Left ventricle myocardium inferior (tissue), 1 donor: ENCODE data around the gene CCK. TPM values are rescaled to one million over a fixed set of nuclear protein-coding genes. Genes with fewer than 3 reads are reported as not detected.

Experiments
- DNase-seq: peaks from one replicate; pipeline ENCODE4 v3.0.0-alpha.2; 2020
- H3K27ac ChIP-seq: fragments of 200-600 bp; replicated peaks from 2 replicates; pipeline ENCODE4 v1.8.0; 2021
- H3K27me3 ChIP-seq: fragments of 200-600 bp; 2 replicates; pipeline ENCODE4 v1.8.0; 2021; ENCODE audit warnings: low read depth
- H3K36me3 ChIP-seq: fragments of 200-600 bp; 2 replicates; pipeline ENCODE4 v1.8.0; 2021
- H3K4me1 ChIP-seq: fragments of 200-600 bp; 2 replicates; pipeline ENCODE4 v1.8.0; 2021
- H3K4me3 ChIP-seq: fragments of 200-600 bp; 2 replicates; pipeline ENCODE4 v1.8.0; 2021; ENCODE audit warnings: mild to moderate bottlenecking, moderate library complexity
- H3K9me3 ChIP-seq: fragments of 200-600 bp; replicated peaks from 2 replicates; pipeline ENCODE4 v1.8.0; 2021
- CTCF ChIP-seq: fragments of 200-600 bp; IDR thresholded peaks from 2 replicates; pipeline ENCODE4 v1.8.0; 2021; ENCODE audit warnings: antibody characterized with exemption, mild to moderate bottlenecking, borderline replicate concordance
- intact Hi-C: fragments of 100-400 bp; cut with micrococcal nuclease; formaldehyde crosslinking; loops from one replicate; pipeline ENCODE4 v1.11.0; 2022
- total RNA-seq: library from RNA; stranded (reverse); fragmentation: NEBNext Ultra II Directional; extraction: Animal tissue kit (Norgen Biotek cat#: 25700); gene quantifications from one replicate; pipeline ENCODE4 v1.2.1, GENCODE V29; 2021
- donor health status: DM: no; HTN: yes; CAD: no; lungs with severe emphysema.

Gene CCK
- total RNA-seq, 1 donor from 2014 or later: not detected

DNA sequence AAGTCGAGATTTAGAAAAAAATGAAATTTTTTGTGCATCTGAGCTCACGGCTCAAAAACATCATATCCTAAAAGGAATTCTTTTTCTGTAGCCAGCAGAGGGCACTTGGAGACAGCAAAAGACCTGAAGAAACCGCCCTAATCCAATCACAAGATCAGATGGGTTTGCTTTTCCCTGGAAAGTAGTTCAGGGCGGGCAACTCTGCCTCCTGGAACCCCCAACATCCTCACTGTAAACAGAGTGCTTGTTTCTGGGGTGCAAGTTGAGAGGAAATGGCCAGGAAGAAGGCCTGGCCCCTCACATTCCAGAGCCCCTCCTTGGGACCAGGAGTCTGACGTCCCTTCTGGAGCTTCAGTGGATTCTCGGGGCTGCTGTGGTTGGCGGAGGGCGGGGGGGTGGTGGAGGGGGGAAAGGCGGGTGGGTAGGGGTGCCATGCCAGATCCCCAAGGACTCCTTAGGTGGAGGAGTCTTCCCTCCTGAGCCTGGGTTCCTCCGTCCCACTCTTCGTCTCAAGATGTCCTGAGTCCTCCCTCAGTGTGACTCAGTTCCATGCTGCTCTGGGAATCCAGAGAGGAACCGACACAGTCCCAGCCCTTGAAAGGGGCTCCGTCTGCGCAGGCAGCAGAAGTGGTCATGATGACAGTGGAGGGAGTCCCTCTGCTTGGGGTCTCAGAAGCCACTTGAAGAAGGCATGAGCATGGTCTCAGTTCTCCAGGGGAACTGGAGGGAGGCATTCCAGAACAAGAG lies 35.9 kb downstream of the CCK start:
- H3K36me3 ChIP-seq: peaks cover 7% of the 10 kb centered on the region
- peaks cover 5% of the 10 kb centered on the region for H3K27me3 ChIP-seq
- no peak overlapping the region for H3K27ac ChIP-seq
- intact Hi-C loops: no loop called here
- peak; percentile 58 for TF ChIP-seq CTCF
- H3K4me1 ChIP-seq: peaks cover 16% of the 10 kb centered on the region
- H3K9me3 ChIP-seq: no peaks in the 10 kb centered on the region
- DNase-seq: no peak
- no peak overlapping the region for H3K4me3 ChIP-seq

GRCh38 chr3:42229266-42229941 lies 36.6 kb downstream of the CCK start:
- H3K4me3 ChIP-seq: no peak overlapping the region
- H3K9me3 ChIP-seq: no peaks in the 10 kb centered on the region
- intact Hi-C loops: no loop called here
- no peak for DNase-seq
- H3K4me1 ChIP-seq: peaks cover 23% of the 10 kb centered on the region
- no peak for TF ChIP-seq CTCF
- no peak overlapping the region for H3K27ac ChIP-seq
- H3K27me3 ChIP-seq: no peaks in the 10 kb centered on the region
- peaks cover 10% of the 10 kb centered on the region for H3K36me3 ChIP-seq

- Histone ChIP-seq H3K4me3 (no peak overlapping the region), H3K27ac (no peak overlapping the region), H3K27me3 (no peaks in the 10 kb centered on the region), H3K4me1 (peaks cover 29% of the 10 kb centered on the region), H3K9me3 (no peaks in the 10 kb centered on the region), H3K36me3 (peaks cover 16% of the 10 kb centered on the region)
- intact Hi-C loops: no loop called here
- peak; percentile 17 for TF ChIP-seq CTCF
- DNase-seq: no peak
Observed at GRCh38 chr3:42228796-42229195, 37.2 kb downstream of the CCK start.

- no peaks in the 10 kb centered on the region for H3K27me3 ChIP-seq
- no peak for DNase-seq
- intact Hi-C loops: no loop called here
- H3K27ac ChIP-seq: no peak overlapping the region
- H3K4me1 ChIP-seq: peaks cover 29% of the 10 kb centered on the region
- no peak overlapping the region for H3K4me3 ChIP-seq
- TF ChIP-seq CTCF: no peak
- peaks cover 36% of the 10 kb centered on the region for H3K36me3 ChIP-seq
- no peaks in the 10 kb centered on the region for H3K9me3 ChIP-seq
Observed at GRCh38 chr3:42226470-42227425, 39.2 kb downstream of the CCK start.
